ENCODE measurements around the gene WIZ. TPM values are rescaled to one million over a fixed set of nuclear protein-coding genes. Genes with fewer than 3 reads are reported as not detected.

WIZ gene
- total and polyA plus RNA-seq, 9 of the 15 experiments (the other 6 are each of a cell fraction or from before 2014, with no cell fraction given) = 0.06 to 37.5 (median 4.8) TPM

GRCh38 chr19:15449620-15450527, at the start of gene WIZ (continued):
- TF ChIP-seq CUX1 (CRISPR knock-in tag; IDR thresholded peaks at IDR 0.05) (no peak), HDAC1 (IDR thresholded peaks at IDR 0.05) (no peak), CBX3 (IDR thresholded peaks at IDR 0.05; ENCODE audit: borderline replicate concordance in 1 of 2, low read length in 2 of 2) (no peak), PHF8 (IDR thresholded peaks at IDR 0.05; ENCODE audit: borderline replicate concordance, low read length) (peak; percentile 53; the same call in 1 of the 2 replicates), ZBTB43 (CRISPR knock-in tag; IDR thresholded peaks at IDR 0.05) (no peak), NCOA4 (IDR thresholded peaks at IDR 0.05; ENCODE audit: partially characterized antibody) (no peak), CBFB (CRISPR knock-in tag; IDR thresholded peaks at IDR 0.05) (no peak), NCOR1 (IDR thresholded peaks at IDR 0.05) (no peak), CREB3 (tag; conservative IDR thresholded peaks at IDR 0.05; ENCODE audit: low read depth) (no peak), CREM (IDR thresholded peaks at IDR 0.05; ENCODE audit: low read depth) (peak; percentile 95), ZKSCAN3 (CRISPR knock-in tag; IDR thresholded peaks at IDR 0.05) (no peak), PCBP2 (IDR thresholded peaks at IDR 0.05; ENCODE audit: low read depth, low read length, poor library complexity, severe bottlenecking) (no peak), DACH1 (IDR thresholded peaks at IDR 0.05; ENCODE audit: partially characterized antibody) (no peak), THRB (CRISPR knock-in tag; conservative IDR thresholded peaks at IDR 0.05) (no peak), BRD9 (IDR thresholded peaks at IDR 0.05; ENCODE audit: low read depth, partially characterized antibody) (no peak), POLR3A (IDR thresholded peaks at IDR 0.05; ENCODE audit: borderline replicate concordance, extremely low read depth, insufficient read depth, insufficient read length) (no peak), NR2C2 (CRISPR knock-in tag; IDR thresholded peaks at IDR 0.05) (no peak), NR2C2 (tag; IDR thresholded peaks at IDR 0.05) (peak; percentile 90)

Measured in K562 (cell line).